ENCODE measurements around the gene STXBP1. TPM values are rescaled to one million over a fixed set of nuclear protein-coding genes. Genes with fewer than 3 reads are reported as not detected.

Gene STXBP1
- total RNA-seq, 2 donors from 2014 or later = 66.2 to 87.3 TPM

DNA sequence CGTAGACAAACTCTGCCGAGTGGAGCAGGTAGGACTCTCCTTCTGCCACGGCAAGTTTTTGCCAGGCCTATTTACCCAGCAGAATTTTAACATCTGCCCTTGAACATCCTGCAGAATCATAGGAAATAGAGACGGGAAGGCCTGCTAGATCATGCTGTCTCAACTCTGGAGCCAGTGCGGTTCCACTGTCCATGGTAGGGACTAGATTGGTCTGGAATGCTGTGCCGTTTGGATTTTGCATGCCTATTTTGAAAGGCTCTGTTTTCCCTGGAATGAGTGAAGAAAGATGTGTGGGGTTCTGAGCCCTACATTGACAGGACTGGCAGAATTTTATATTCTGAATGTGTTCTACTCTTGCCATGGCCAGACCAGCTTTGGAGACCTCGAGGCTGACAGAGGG lies 61.2 kb downstream of the STXBP1 start:
- no peak overlapping the region for H3K4me3 ChIP-seq
- ATAC-seq (ENCODE audit: insufficient number of reproducible peaks, low FRiP score, low read depth) = no peak
- H3K27ac ChIP-seq = no peak overlapping the region
- no peaks in the 10 kb centered on the region for H3K4me1 ChIP-seq (ENCODE audit: control insufficient read depth in 1 of 2, low read depth in 2 of 2)
- DNase-seq (ENCODE audit: low spot score) = no peak
- H3K27me3 ChIP-seq (replicated peaks; ENCODE audit: insufficient read depth) = no peaks in the 10 kb centered on the region
- TF ChIP-seq, protein P1, sequence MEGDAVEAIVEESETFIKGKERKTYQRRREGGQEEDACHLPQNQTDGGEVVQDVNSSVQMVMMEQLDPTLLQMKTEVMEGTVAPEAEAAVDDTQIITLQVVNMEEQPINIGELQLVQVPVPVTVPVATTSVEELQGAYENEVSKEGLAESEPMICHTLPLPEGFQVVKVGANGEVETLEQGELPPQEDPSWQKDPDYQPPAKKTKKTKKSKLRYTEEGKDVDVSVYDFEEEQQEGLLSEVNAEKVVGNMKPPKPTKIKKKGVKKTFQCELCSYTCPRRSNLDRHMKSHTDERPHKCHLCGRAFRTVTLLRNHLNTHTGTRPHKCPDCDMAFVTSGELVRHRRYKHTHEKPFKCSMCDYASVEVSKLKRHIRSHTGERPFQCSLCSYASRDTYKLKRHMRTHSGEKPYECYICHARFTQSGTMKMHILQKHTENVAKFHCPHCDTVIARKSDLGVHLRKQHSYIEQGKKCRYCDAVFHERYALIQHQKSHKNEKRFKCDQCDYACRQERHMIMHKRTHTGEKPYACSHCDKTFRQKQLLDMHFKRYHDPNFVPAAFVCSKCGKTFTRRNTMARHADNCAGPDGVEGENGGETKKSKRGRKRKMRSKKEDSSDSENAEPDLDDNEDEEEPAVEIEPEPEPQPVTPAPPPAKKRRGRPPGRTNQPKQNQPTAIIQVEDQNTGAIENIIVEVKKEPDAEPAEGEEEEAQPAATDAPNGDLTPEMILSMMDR (IDR thresholded peaks at IDR 0.05) = no peak
- H3K9me3 ChIP-seq = no peaks in the 10 kb centered on the region
- peaks cover 29% of the 10 kb centered on the region for H3K36me3 ChIP-seq

DNA sequence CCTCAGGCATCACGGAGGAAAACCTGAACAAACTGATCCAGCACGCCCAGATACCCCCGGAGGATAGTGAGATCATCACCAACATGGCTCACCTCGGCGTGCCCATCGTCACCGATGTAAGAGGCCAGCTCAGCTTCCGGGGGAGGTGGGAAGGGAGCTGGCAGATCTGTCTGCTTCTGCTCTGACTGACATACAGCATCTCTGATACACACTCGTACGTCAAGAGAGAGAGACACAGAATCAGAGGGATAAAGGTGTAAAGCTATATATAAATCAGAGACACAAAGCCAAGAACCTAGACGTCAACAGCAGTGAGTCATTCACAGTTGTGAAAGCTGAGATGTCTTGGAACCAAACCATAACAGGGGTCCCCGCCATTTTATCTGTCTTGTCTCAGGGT lies 64.6 kb downstream of the STXBP1 start:
- no peak for DNase-seq (ENCODE audit: low spot score)
- TF ChIP-seq, protein P1 (IDR thresholded peaks at IDR 0.05) = no peak
- no peak for ATAC-seq (ENCODE audit: insufficient number of reproducible peaks, low FRiP score, low read depth)

DNA sequence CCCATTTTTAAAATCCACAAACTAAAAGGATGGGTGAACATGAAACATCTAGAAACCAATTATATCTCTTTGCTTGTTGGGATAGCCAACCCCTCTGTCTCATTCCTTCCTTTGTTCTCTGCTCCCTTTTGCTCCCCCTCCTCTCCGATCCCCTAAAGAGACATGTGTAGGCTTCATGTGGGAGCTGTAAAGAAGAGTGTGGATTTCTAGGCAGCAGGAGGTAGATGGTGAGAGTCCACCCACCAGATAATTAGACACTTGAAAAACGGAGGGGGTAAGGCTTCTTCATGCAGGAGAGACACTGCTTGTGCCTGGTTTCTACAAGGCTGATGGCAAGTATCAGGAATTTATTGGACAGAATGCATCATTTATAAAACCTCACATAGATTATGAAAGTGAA lies 67.4 kb downstream of the STXBP1 start:
- Histone ChIP-seq H3K27ac (no peak overlapping the region), H3K36me3 (peaks cover 37% of the 10 kb centered on the region), H3K9me3 (no peaks in the 10 kb centered on the region), H3K4me3 (no peak overlapping the region), H3K27me3 (replicated peaks; ENCODE audit: insufficient read depth) (no peaks in the 10 kb centered on the region), H3K4me1 (ENCODE audit: control insufficient read depth in 1 of 2, low read depth in 2 of 2) (no peaks in the 10 kb centered on the region)
- ATAC-seq (ENCODE audit: insufficient number of reproducible peaks, low FRiP score, low read depth) = no peak
- no peak for DNase-seq (ENCODE audit: low spot score)
- TF ChIP-seq, protein P1 (IDR thresholded peaks at IDR 0.05) = no peak

More for the DNA sequence above, 64.6 kb downstream of the STXBP1 start:
- Histone ChIP-seq H3K27ac (no peak overlapping the region), H3K4me3 (no peak overlapping the region), H3K9me3 (no peaks in the 10 kb centered on the region), H3K27me3 (replicated peaks; ENCODE audit: insufficient read depth) (no peaks in the 10 kb centered on the region), H3K36me3 (peaks cover 43% of the 10 kb centered on the region), H3K4me1 (ENCODE audit: control insufficient read depth in 1 of 2, low read depth in 2 of 2) (no peaks in the 10 kb centered on the region)

DNA sequence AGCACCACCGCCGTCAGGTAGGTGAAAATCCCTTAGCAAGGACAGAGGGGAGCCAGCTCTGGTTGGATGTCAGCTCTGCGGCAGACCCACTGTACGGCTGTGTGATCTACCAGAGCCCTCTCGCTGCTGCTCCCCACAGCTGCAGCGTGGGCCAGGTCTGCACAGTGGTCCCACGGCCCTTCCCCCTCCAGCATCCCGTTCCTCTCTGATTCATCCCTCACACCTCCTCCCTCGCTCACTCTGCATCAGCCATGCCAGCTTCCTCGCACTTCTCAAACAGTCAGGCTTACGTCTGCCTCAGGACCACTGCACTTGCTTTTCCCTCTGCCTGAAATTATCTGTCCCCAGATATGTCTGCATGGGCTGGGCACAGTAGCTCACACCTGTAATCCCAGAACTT lies 68.1 kb downstream of the STXBP1 start:
- TF ChIP-seq, protein P1 (IDR thresholded peaks at IDR 0.05) = no peak

DNA sequence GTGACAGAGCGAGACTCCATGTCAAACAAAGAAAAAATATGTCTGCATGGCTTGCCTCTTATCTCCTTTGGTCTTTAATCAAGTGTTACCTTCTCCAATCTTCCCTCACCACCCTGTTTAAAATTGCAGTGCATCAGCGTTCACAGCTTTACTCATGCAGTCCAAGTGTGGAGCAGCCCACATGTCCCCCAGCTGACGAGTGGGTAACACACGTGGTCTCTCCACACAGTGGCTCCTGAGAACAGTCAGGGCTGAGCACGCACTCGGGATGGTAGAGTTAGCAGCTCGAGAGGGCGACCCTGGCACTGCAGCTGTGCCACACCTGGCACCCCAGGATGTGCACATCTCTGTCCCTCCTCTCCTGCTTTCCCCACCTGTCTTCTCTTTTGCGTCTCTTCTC lies 68.8 kb downstream of the STXBP1 start:
- ATAC-seq (ENCODE audit: insufficient number of reproducible peaks, low FRiP score, low read depth) (no peak), DNase-seq (ENCODE audit: low spot score) (no peak)
- TF ChIP-seq, protein P1 (IDR thresholded peaks at IDR 0.05) = no peak
- H3K4me1 ChIP-seq (ENCODE audit: control insufficient read depth in 1 of 2, low read depth in 2 of 2) = no peaks in the 10 kb centered on the region
- H3K36me3 ChIP-seq = peaks cover 34% of the 10 kb centered on the region
- no peaks in the 10 kb centered on the region for H3K9me3 ChIP-seq
- no peak overlapping the region for H3K27ac ChIP-seq
- H3K27me3 ChIP-seq (replicated peaks; ENCODE audit: insufficient read depth) = no peaks in the 10 kb centered on the region
- H3K4me3 ChIP-seq = no peak overlapping the region

More for the DNA sequence above, 68.1 kb downstream of the STXBP1 start:
- Histone ChIP-seq H3K27me3 (replicated peaks; ENCODE audit: insufficient read depth) (no peaks in the 10 kb centered on the region), H3K4me3 (no peak overlapping the region), H3K27ac (no peak overlapping the region), H3K4me1 (ENCODE audit: control insufficient read depth in 1 of 2, low read depth in 2 of 2) (no peaks in the 10 kb centered on the region), H3K36me3 (peaks cover 37% of the 10 kb centered on the region), H3K9me3 (no peaks in the 10 kb centered on the region)
- DNase-seq (ENCODE audit: low spot score) = no peak
- no peak for ATAC-seq (ENCODE audit: insufficient number of reproducible peaks, low FRiP score, low read depth)

Measured in thoracic aorta (tissue), 2 donors.